ENCODE data around the gene ADCY3.

DNA sequence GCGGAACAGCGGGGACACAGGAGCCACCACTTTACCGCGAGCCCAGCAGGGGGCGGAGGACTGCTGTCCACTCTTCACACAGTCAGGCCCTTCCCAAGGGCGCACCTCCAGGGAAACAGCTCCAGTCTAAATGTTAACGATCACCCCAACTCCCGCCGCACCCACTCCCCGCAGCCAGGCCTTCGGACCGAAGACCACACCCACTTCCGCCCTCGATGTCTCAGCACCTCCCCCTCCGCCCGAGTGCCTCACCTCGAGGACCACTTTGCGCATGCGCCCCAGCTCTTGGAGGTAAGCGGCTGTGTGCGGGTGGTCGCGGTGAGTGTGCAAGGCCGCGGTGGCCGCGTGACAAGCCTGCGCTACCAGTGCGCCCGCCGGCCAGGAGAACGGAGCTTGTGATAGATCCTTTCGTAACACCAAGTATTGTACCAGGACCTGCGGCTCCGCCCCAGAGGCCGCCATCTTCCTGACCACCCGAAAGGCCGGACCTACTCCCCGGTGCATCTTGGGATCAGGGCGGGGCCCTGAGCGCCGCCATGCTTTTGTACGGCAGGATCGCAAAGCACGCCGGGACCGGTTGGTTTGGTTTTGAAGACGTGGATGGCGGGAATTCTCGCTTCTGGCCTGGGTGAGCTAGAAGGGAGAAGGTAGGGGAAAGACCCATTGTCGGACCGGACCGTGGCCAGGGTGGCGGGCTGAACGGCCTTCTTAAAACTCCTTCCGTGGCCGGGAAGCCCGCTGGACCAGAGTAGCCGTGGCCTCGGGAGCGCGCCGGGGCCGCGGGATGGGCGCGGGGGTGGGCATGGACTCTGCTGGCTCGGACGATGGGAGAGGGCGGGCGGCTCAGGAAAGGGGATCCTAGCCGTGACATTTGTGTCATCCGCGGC, 126.9 kb downstream of the ADCY3 start, which contains the start of the genes CENPO and PTRHD1:
- TF ChIP-seq FOXA3 (CRISPR knock-in tag; conservative IDR thresholded peaks at IDR 0.05 in 1 of 2, IDR thresholded peaks at IDR 0.05 in 1 of 2) = no peak
- TF ChIP-seq MAZ (CRISPR knock-in tag; conservative IDR thresholded peaks at IDR 0.05 in 1 of 2, IDR thresholded peaks at IDR 0.05 in 1 of 2) = peak; percentile 78 to 85
- peak; percentile 90 for TF ChIP-seq CBFB (CRISPR knock-in tag; IDR thresholded peaks at IDR 0.05)
- TF ChIP-seq SMAD2 (IDR thresholded peaks at IDR 0.05; ENCODE audit: low read depth, low read length) = no peak
- TF ChIP-seq NR3C1 (CRISPR knock-in tag; IDR thresholded peaks at IDR 0.05) = no peak
- peak; percentile 87 for TF ChIP-seq GABPB1 (CRISPR knock-in tag; IDR thresholded peaks at IDR 0.05)
- no peak for TF ChIP-seq ZNF407 (IDR thresholded peaks at IDR 0.05; ENCODE audit: low read depth)
